ENCODE data around the gene SRRM5.
"Not testable (repeated sequence)": the region's sequence is repeated elsewhere in the genome, so short reads cannot be mapped to it uniquely, and the experiment has no call there.

SRRM5 gene, protein sequence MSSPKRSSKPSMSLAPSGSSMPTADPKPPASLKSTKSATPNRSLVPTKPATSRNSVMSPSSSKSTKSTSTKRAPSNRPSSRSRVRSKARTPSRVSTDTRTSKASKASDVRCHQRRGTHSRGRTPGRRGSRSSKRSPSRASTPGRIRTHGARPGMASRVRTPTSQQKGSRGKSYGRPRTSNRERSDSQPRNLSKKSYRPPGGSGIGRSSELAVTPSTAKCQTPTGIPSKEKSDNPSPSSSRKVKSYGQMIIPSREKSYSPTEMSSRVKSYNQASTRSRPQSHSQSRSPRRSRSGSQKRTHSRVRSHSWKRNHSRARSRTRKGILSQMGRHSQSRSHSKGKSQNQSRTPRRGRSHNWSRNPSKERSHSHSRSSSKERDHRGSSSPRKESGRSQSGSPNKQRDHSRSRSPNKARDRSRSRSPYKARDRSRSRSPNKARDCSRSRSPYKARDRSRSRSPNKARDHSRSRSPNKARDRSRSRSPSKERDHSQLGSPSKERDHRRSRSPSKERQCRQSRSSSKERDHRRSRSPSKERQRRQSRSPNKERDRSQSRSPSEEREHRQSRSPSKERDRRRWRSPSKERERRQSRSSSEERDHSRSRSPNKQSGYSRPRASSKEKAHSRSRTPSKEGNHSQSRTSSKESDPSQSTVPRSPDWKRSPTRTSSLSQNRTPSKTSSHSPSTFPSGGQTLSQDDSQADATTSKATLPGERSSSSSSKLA

DNA sequence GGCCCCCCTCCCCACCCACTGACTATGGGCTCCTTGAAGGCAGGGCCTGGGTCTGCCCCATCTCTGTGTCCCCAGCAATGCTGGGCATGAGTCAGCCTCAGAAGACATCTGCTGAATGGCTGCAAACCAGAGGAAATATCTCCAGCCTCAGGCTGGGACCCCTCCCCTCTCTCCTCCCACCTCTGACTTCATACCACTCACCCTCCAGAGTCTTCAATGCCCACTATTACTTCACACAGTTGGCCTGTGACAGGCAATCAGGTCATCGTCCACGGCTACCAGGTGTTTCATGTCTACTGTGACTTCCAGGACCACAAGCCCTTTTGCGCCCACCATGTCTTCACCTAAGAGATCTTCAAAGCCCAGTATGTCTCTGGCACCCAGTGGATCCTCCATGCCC is at the start of gene SRRM5:
SRRM5 (plus strand) TSS at position 301 of the 400 bp plus-strand sequence; CDS start at position 335, 34 bp downstream.
- DNase-seq (ENCODE audit: low spot score): no peak

DNA sequence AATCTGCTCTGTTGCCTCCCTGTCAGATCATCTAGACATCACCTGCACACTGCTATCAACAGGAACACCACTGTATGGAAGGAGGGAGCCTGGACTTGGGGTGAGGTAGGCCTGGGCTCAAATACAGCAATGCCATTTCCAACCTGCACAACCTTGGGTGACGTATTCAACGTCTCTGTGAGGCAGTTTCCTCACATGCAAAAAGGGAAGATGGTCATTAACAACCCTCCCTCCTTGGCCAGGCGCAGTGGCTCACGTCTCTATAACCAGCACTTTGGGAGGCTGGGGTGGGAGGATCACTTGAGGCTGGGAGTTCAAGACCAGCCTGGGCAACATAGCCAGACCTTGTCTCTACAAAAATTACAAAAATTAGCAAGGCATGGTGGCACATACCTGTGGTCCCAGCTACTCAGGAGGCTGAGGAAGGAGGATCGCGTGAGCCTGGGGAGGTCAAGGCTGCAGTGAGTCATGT is 49.6 kb upstream of the SRRM5 start:
- DNase-seq (ENCODE audit: low spot score): no peak

DNA sequence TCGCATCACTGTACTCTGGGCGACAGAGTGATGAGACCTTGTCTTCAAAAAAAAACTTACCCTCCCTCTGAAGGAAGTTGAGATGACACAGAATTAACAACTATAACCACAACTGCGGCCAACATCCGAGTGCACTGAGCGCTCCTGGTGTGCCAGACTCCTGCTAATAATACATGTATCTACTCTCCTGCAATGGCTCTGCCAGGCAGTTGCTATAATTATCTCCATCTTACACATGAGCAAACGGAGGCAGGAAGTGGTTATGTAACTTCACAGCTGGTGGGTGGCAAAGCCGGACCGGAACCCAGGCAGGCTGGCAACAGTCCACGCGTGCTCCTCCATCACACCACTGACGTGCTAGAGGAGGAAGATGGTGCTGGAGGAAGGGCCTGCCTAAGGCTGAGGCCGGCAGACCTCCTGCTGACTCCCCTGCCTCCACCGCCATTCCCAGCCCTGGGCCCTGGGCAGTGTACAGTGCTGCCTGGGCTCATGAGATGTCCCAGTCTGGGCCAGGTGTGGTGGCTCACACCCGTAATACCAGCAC is 49.1 kb upstream of the SRRM5 start:
- peak; percentile 82 for DNase-seq (ENCODE audit: low spot score)

DNA sequence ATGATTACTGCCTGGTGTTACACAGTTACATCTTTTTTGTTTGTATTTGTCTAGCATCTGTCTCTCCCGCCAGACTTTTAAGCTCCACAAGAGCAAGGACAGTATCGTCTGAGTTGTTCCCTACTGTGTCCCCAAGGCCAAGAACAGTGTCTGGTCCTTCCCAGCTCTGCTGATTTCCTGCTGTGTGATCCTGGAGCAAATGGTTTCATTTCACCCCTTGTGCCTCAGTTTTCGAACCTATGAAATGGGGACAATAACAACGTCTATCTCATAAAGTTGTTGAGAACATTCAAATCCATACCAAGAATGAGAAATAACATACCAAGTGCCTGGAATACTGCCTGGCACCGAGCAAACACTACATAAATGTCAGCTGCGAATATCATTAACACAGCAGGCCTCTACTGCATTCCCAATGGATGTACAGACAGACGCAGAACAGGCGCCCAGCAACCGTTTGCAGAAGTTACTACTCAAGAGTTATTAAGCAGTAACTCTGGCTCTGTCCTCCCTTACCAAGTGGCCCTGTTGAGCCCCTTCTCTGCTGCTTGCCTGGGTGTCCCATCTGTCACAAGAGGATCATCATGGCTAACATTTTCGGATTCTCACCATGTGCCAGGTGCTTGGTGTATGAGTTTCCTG is 48.0 kb upstream of the SRRM5 start:
- DNase-seq (ENCODE audit: low spot score): no peak

DNA sequence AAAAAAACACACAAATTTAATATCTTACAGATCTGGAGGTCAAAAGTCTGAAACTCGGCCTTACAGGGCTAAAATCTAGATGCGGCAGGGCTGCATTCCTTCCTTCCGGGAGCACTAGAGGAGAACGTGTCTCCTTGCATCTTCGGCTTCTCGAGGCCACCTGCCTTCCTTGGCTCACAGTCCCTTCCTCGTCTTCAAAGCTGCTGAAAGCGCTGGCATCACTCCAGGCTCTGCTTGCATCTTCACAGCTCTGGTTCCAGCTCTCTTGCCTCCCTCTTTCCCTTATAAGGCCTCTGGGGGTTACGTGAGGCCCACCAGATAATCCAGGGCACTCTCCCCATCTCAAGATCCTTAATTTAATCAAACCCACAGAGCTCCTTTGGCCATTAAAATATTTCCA is 47.1 kb upstream of the SRRM5 start:
- DNase-seq (ENCODE audit: low spot score): no peak

DNA sequence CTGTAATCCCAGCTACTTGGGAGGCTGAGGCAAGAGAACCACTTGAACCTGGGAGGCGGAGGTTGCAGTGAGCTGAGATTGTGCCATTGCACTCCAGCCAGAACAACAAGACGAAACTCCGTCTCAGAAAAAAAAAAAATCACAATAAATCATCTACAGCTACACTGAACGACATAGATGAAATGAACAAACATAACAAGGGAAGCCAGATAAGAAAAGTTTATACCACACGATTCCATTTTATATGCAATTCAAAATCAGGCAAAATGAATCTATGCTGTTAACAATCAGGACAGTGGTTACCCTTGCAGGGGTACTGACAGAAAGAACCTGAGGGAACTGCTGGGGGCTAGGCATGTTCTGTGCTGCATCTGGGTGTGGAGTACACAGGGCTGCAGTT is 42.2 kb upstream of the SRRM5 start:
- DNase-seq (ENCODE audit: low spot score): no peak

DNA sequence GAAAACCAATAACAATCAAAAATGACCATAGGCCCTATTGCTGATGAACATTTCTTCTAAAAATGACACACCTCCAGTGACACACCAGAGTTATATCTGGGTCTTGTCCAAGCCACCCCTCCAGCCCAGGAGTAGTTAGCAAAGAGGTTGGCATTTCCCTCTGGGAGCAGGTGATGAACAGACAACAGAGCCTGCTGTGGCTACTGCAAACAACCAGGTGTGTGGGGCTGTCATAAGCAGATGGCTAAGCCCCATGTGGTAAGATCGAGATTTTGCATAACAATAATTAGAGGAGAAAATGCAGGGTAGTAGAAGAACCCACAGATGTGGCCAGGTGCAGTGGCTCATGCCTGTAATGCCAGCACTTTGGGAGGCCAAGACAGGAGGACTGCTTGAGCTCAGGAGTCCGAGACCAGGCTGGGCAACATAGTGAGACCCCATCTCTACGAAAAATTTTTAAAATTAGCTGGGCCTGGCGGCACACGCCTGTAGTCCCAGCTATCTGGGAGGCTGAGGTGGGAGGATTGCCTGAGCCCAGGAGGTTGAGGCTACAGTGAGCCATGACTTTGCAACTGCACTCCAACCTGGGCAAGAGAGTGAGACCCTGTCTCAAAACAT is 41.6 kb upstream of the SRRM5 start:
- DNase-seq (ENCODE audit: low spot score): peak; percentile 66

DNA sequence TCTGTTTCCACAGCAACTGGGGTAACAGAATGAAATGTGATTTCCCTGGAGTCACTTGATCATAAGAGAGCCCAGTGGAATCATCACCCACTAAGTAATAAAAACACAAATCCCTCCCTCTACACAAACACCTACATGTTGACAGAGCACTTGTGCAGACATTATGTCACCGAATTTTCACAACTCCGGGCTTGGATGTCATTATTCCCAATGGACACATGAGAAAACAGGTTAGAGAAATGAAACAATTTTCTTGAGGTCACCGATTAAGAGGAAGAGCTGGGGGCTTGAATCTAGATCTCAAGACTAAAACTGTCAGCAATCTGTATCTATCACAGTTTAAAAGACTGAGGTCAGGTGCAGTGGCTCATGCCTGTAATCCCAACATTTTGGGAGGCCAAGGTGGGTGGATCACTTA is 39.7 kb upstream of the SRRM5 start:
- peak; percentile 10 for DNase-seq (ENCODE audit: low spot score)

DNA sequence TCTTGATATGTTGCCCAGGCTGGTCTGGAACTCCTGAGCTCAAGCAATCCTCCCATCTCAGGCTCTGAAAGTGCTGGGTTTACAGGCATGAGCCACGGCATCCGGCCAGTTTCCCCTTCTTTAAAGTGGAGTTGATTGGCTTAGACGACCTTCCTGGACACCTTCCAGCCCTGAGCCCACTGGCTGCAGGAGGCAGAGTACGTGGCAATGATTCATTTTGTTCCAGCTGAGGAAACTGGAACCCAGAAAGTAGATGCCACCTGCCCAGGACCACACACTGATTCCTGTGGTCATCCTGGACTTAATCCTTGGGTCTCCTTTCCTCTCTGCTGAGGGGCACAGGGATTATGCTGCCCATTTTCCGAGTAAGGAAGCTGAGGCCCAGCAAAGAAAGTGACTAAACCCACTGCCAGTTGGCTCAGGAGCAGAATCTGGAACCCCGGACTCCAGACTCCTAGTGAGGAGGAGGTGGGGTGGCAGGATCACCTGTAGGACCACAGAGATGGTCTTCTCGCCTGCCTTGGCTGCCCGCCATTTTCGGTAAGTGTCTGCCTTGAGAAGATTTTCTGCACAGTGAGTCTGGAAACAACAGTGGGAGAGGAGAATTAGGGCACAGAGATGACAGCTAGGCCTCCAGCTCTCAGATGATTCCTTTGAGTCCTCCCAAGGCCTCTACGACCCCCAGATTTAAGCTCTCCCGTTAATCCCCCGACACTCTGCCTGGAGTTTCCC is 37.3 kb upstream of the SRRM5 start:
- DNase-seq (ENCODE audit: low spot score): peak; percentile 94

DNA sequence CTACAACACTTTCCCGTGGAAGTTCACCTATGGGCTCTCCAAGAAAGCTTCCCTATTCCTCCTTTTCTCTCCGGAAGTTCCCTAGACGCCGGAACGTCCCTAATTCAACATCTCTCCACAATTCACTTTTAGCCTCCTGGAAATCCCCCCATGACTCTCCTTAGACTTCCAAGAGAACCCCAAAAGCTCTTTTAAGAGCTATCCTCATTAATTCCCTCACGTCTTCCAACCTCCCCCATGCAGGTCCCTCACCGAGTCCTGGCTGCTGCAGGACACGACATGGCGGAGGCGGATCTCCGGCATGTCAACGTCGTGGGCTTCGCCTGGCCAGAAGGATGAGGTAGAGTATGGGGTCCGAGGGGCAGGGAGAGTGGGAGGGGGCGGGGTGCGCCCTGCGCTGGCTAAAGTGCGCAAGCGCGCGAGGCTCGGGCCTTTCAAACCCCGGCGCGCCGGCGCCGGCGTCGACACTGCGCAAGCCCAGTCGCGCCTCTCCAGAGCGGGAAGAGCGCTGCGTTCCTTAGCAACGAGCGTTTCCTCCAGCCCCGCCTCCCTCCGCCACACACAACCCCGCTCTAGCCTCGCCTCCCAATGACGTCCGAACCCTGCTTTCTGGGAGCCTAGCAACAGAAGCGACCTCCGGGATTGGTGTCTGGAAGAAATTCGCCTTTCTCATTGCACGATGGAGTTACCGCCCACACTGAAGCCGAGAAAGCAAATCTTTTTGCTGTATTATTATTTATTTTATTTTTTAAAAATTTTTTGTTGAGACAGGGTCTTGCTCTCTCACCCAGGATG is 36.5 kb upstream of the SRRM5 start, which contains the start of the genes PINLYP and XRCC1:
PINLYP (plus strand) TSS at position 646 of the 795 bp plus-strand sequence. CDS start 1,391 bp downstream, outside the sequence.
XRCC1 (minus strand) TSS at position 372 of the 795 bp plus-strand sequence; CDS start at position 303, 69 bp downstream.
- DNase-seq (ENCODE audit: low spot score): peak; percentile 98

DNA sequence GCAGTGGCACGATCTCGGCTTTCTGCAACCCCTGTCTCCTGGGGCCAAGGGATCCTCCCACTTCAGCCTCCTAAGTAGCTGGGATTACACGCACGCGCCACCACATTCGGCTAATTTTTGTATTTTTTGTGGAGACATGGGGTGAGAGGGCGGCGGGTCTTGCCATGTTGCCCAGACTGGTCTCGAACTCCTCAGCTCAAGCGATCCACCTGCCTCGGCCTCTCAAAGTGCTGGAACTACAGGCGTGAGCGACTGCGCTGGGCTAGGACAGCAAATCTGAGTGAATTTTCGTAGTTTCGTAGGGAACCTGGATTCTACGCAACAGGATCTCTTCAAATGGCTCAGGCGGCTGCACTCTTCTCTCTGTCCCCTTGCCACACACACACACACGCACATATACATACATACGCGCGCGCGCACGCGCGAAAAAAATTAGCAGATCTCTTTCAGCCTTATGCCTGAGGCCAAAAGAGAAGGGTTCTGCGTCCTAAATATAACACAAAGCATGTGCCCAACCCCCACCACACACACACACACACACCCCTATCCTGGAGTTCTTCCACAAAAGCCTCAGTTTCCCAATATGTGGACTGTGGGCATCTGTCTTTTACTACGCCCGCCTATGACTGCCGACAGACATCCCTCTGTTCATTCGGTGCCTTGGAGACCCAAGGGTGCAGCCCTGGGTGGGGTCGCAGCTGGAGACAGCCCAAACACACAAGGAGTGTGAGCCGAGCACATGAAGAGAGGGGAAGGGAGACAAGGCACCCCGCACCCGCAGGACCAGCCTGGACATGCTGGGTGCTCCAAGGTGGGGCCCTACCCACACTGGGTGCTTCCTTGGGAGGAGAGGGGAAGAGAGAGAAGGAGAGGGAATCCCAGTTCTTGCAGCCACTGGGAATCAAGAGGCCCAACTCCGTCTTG is 35.7 kb upstream of the SRRM5 start:
- DNase-seq (ENCODE audit: low spot score): no peak

DNA sequence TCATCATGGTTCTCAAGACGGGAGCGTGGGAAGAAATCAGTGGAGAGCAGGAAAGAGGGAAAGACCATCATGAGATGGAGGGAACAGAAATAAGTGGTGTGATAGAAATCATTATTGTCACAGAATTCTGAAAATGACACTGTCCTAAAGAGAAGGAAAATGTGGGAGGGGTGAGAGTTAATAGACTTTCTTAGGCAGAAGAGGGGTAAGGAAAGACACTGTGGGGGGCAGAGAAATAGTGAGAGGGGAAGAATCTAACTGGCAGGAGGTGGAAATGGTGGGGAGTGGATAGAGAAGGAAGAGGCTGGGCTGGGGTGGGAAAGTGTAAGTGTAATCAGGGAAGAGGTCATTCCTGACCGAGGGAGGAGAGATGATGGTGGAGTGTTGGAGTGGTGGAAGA is 33.1 kb upstream of the SRRM5 start:
- DNase-seq (ENCODE audit: low spot score): no peak

DNA sequence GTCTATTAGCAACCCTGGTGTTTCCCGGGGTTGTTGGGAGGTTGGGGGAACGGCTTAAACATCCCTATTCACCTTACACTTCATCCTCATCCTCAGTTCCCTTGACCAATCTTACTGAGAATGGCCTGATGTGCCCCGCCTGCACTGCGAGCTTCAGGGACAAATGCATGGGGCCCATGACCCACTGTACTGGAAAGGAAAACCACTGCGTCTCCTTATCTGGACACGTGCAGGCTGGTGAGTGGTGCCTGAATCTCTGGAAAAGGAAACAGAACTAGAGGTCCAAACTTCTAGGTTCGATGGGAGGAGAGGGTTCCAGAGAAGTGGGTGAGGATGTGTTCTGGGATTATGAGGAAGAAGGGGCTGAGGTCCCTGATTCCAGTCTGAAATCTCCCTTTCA is 30.4 kb upstream of the SRRM5 start:
- no peak for DNase-seq (ENCODE audit: low spot score)

DNA sequence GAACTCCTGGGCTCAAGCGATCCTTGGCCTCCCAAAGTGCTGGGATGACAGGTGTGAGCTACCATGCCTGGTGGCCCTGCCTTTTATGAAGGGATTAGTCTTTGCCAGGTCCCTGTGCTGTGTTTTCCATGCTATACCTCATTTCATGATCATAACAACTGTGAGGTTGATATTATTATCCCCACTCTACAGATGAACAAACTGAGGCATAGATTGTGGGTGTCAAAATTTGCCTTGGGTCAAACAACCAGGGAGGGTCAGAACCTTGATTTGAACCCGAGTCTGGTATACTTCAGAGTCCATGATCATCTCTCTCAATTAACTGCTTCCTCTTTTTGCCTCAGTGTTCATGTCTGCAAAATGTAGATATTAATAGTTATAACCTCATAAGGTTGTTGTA is 29.4 kb upstream of the SRRM5 start:
- no peak for DNase-seq (ENCODE audit: low spot score)

DNA sequence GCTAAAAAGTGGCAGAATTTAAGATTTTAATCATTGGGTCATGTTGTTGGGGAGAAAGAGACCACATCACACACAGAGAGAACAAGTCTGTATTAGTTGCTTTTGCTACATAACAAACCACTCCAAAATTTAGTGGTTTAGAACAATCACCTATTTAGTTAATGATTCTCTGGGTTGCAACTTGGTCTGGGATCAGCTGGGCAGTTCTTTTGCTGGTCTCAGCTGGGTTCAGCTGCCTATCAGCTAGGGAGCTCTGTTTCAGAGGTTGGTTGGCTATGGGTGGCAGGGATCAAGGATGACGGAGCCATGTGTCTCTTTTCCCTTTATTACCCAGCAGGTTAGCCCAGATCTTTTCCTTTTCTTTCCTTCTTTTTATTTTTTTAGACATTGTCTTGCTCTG is 27.4 kb upstream of the SRRM5 start:
- DNase-seq (ENCODE audit: low spot score): peak; percentile 64

DNA sequence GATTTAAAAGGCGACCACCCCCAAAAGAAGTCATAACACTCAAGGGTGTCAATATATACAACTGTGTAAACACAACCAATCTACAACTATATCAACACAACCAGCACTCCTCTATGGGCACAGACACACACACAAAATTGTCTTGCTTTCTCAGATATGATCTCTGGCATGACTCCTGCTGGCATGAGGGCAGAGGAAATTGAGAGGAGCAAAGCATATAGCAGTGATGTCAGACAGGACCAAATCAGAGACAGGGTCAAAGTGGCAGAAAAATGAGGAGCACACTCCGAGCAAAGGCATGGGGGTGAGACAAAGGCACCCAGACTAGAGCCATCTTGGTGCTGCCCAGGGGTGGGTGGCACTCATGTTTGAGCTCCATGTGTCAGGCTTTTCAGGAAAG is 25.5 kb upstream of the SRRM5 start:
- DNase-seq (ENCODE audit: low spot score): no peak

DNA sequence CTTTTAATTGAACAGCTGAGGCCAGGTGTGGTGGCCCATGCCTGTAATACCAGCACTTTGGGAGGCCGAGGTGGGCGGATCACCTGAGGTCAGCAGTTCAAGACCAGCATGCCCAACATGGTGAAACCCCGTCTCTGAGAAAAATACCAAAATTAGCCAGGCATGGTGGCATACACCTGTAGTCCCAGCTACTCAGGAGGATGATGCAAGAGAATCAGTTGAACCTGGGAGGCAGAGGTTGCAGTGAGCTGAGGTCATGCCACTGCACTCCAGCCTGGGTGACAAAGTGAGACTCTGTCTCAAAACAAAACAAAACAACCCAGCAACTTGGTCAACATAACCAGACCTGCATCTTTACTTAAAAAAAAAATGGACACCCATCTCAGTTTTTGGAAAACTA is 24.9 kb upstream of the SRRM5 start:
- not testable (repeated sequence) for DNase-seq (ENCODE audit: low spot score)

DNA sequence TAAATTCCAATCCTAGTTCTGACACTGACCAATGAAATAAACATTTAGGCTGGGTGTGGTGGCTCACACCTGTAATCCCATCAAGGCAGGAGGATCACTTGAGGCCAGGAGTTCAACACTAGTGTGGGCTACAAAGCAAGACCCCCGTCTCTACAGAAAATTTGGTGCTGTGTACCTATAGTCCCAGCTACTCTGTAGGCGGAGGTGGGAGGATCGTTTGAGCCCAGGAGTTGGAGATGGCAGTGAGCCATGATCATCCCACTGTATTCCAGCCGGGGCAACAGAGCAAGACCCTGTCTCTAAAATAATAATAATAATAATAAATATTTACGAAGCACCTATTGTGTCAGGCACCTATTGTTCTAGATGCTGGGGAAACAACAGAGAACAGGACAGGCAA is 22.6 kb upstream of the SRRM5 start:
- DNase-seq (ENCODE audit: low spot score): no peak

DNA sequence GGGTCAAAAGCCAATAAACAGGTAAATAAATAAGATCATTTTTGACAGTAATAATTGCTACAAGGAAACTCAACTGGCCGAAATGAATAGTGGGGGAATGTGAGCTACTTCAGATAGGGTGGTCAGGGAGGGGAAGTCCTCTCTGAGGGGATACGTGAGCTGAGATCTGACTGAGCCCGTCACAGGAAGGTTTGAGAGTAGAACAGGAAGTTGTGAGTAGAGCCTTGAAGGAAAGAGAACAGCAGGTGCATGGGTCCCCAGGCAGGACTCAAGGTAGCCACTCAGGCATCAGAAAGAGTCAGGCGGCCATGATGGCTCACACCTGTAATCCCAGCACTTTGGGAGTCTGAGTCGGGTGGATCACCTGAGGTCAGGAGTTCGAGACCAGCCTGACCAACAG is 22.2 kb upstream of the SRRM5 start:
- DNase-seq (ENCODE audit: low spot score): no peak
